Measurements from ENCODE around the gene C1GALT1.
"Not testable (repeated sequence)": the region's sequence is repeated elsewhere in the genome, so short reads cannot be mapped to it uniquely, and the experiment has no call there.

Gene C1GALT1

GRCh38 chr7:7182156-7183060 is at the start of gene C1GALT1:
TSS of gene C1GALT1 (plus strand) at chr7:7182544. CDS start at chr7:7234320, 51,776 bp downstream.
- DNase-seq, result peak; percentile 54

- DNase-seq, result no peak
These were observed 48.3 kb upstream of the C1GALT1 start for GRCh38 chr7:7134046-7134445.

- no peak for DNase-seq
These were observed 47.3 kb upstream of the C1GALT1 start for GRCh38 chr7:7135074-7135473.

- not testable (repeated sequence) for DNase-seq
These were observed 46.4 kb upstream of the C1GALT1 start for GRCh38 chr7:7135924-7136323.

GRCh38 chr7:7136466-7137381 is 45.6 kb upstream of the C1GALT1 start:
- DNase-seq, result no peak

- no peak for DNase-seq
These were observed 43.4 kb upstream of the C1GALT1 start for GRCh38 chr7:7138897-7139296.

GRCh38 chr7:7143404-7143803 is 38.9 kb upstream of the C1GALT1 start:
- DNase-seq, result not testable (repeated sequence)

GRCh38 chr7:7145151-7145550 is 37.2 kb upstream of the C1GALT1 start:
- DNase-seq, result not testable (repeated sequence)

GRCh38 chr7:7146837-7147236 is 35.5 kb upstream of the C1GALT1 start:
- no peak for DNase-seq

- no peak for DNase-seq
These were observed 33.4 kb upstream of the C1GALT1 start for GRCh38 chr7:7148798-7149481.

GRCh38 chr7:7151285-7151684 is 31.1 kb upstream of the C1GALT1 start:
- DNase-seq, result no peak

- no peak for DNase-seq
These were observed 30.5 kb upstream of the C1GALT1 start for GRCh38 chr7:7151865-7152264.

GRCh38 chr7:7152315-7152714 is 30.0 kb upstream of the C1GALT1 start:
- no peak for DNase-seq

GRCh38 chr7:7154355-7154754 is 28.0 kb upstream of the C1GALT1 start:
- DNase-seq, result not testable (repeated sequence)

GRCh38 chr7:7156663-7157062 is 25.7 kb upstream of the C1GALT1 start:
- DNase-seq, result no peak

GRCh38 chr7:7157177-7157886 is 25.0 kb upstream of the C1GALT1 start:
- no peak for DNase-seq

- no peak for DNase-seq
These were observed 24.5 kb upstream of the C1GALT1 start for GRCh38 chr7:7157887-7158271.

- DNase-seq, result no peak
These were observed 23.2 kb upstream of the C1GALT1 start for GRCh38 chr7:7159063-7159658.

- DNase-seq, result no peak
These were observed 17.8 kb upstream of the C1GALT1 start for GRCh38 chr7:7164591-7164990.

GRCh38 chr7:7165372-7165771 is 17.0 kb upstream of the C1GALT1 start:
- no peak for DNase-seq

GRCh38 chr7:7166318-7166717 is 16.0 kb upstream of the C1GALT1 start:
- no peak for DNase-seq

- DNase-seq, result no peak
These were observed 13.0 kb upstream of the C1GALT1 start for GRCh38 chr7:7169296-7169695.

Data from NCI-H187 treated with DMSO at 0.1 percent for 48 hours (cell line).